Measurements from ENCODE around the gene EFCAB5. TPM values are rescaled to one million over a fixed set of nuclear protein-coding genes. Genes with fewer than 3 reads are reported as not detected.

Gene EFCAB5
- total RNA-seq, 1 experiment from 2014 or later: 0.39 TPM

GRCh38 chr17:29948448-29949215, 7.2 kb downstream of the EFCAB5 start:
- H3K9me3 ChIP-seq (ENCODE audit: control insufficient read depth, insufficient read depth, low read depth, low read length): no peaks in the 10 kb centered on the region
- POLR2A ChIA-PET: no interaction called here
- no peaks in the 10 kb centered on the region for H3K27me3 ChIP-seq (ENCODE audit: control insufficient read depth, insufficient read depth, low read length)
- intact Hi-C loops (cut with micrococcal nuclease; ENCODE audit: unreplicated experiment): no loop called here
- CTCF ChIA-PET: no interaction called here
- H3K4me3 ChIP-seq (ENCODE audit: low read depth in 2 of 2, low read length in 2 of 2): no peak overlapping the region
- BruUV-seq (replicated peaks): no TSS peak
- DNase-seq (ENCODE audit: low read depth, low spot score) (no peak), ATAC-seq (no peak)
- no peaks in the 10 kb centered on the region for H3K4me1 ChIP-seq (ENCODE audit: control insufficient read depth, insufficient read depth, low read length)
- no peak overlapping the region for H3K27ac ChIP-seq (ENCODE audit: low read length)
- in situ Hi-C loops (cut with HindIII; ENCODE audit: low pct_unique_long_range_greater_than_20kb, low sequenced_read_pairs): no loop called here
- TF ChIP-seq CTCF (IDR thresholded peaks at IDR 0.05) (no peak), REST (IDR thresholded peaks at IDR 0.05; ENCODE audit: insufficient read depth in 1 of 2, low read depth in 2 of 2, low read length in 1 of 2) (no peak), POLR2AphosphoS5 (IDR thresholded peaks at IDR 0.05; ENCODE audit: low read depth, low read length) (no peak)
- no peaks in the 10 kb centered on the region for H3K36me3 ChIP-seq (ENCODE audit: control insufficient read depth, insufficient read depth, low read length)

GRCh38 chr17:29949696-29950095, 8.3 kb downstream of the EFCAB5 start:
- CTCF ChIA-PET: interaction anchor here (0.8 kb wide), 1 partner anchor 18 kb away, joined by 4 read pairs; no protein-coding TSS in a partner anchor
- no peak for DNase-seq (ENCODE audit: low read depth, low spot score)
- no peak overlapping the region for H3K4me3 ChIP-seq (ENCODE audit: low read depth in 2 of 2, low read length in 2 of 2)
- intact Hi-C loops (cut with micrococcal nuclease; ENCODE audit: unreplicated experiment) (loop anchor here (10.0 kb wide), 1 partner anchor 575 kb away; no protein-coding TSS in a partner anchor), in situ Hi-C loops (cut with HindIII; ENCODE audit: low pct_unique_long_range_greater_than_20kb, low sequenced_read_pairs) (no loop called here)
- H3K4me1 ChIP-seq (ENCODE audit: control insufficient read depth, insufficient read depth, low read length): no peaks in the 10 kb centered on the region
- H3K9me3 ChIP-seq (ENCODE audit: control insufficient read depth, insufficient read depth, low read depth, low read length): no peaks in the 10 kb centered on the region
- no TSS peak for BruUV-seq (replicated peaks)
- no peak overlapping the region for H3K27ac ChIP-seq (ENCODE audit: low read length)
- ATAC-seq: no peak
- H3K36me3 ChIP-seq (ENCODE audit: control insufficient read depth, insufficient read depth, low read length): no peaks in the 10 kb centered on the region
- POLR2A ChIA-PET: no interaction called here
- TF ChIP-seq SIN3A (IDR thresholded peaks at IDR 0.05; ENCODE audit: borderline replicate concordance, insufficient read depth, low read depth, low read length): no peak
- no peak for TF ChIP-seq TCF7L2 (IDR thresholded peaks at IDR 0.05; ENCODE audit: low read depth, low read length)
- no peak for TF ChIP-seq POLR2AphosphoS5 (IDR thresholded peaks at IDR 0.05; ENCODE audit: low read depth, low read length)
- no peak for TF ChIP-seq REST (IDR thresholded peaks at IDR 0.05; ENCODE audit: insufficient read depth in 1 of 2, low read depth in 2 of 2, low read length in 1 of 2)
- no peak for TF ChIP-seq CTCF (IDR thresholded peaks at IDR 0.05)
- H3K27me3 ChIP-seq (ENCODE audit: control insufficient read depth, insufficient read depth, low read length): no peaks in the 10 kb centered on the region
